GM12872 (cell line): ENCODE data around the gene CCL17.

Experiments
- TF ChIP-seq, protein P1 (sequence below): IDR thresholded peaks from 3 replicates; pipeline ENCODE4 v1.5.1; 2011; ENCODE audit warnings: low read depth, mild to moderate bottlenecking, low read length, moderate library complexity; ENCODE audit not compliant: insufficient read depth

CCL17 gene

DNA sequence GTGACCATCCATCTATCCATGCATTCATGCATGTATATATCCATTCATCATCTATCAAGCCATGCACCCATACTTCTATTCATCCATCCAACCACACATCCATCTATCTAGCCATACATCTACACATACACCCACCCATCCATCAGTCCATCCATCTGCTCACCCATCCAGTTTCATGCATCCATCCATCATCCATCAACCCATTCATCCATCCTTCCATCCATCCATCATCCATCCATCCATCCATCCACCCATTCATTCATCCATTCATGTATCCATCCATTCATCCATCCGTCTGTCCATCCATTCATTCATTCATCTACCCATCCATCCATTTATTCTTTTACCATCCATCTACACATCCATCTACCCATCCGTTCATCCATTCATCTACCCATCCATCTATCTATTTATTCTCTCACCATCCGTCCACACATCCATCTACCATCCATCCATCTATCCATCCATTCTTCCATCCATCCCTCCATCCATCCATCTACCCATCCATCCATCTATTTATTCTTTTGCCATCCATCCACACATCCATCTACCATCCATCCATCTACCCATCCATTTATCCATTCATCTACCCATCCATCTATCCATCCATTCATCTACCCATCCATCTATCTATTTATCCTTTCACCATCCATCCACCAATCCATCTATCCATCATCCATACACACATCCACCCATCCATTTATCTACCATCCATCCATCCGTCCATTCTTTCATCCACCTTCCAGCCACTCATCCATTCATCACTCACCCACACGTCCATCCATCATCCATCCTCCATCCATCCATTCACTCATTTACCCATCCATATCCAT lies 3.2 kb downstream of the CCL17 start:
- TF ChIP-seq, protein P1, sequence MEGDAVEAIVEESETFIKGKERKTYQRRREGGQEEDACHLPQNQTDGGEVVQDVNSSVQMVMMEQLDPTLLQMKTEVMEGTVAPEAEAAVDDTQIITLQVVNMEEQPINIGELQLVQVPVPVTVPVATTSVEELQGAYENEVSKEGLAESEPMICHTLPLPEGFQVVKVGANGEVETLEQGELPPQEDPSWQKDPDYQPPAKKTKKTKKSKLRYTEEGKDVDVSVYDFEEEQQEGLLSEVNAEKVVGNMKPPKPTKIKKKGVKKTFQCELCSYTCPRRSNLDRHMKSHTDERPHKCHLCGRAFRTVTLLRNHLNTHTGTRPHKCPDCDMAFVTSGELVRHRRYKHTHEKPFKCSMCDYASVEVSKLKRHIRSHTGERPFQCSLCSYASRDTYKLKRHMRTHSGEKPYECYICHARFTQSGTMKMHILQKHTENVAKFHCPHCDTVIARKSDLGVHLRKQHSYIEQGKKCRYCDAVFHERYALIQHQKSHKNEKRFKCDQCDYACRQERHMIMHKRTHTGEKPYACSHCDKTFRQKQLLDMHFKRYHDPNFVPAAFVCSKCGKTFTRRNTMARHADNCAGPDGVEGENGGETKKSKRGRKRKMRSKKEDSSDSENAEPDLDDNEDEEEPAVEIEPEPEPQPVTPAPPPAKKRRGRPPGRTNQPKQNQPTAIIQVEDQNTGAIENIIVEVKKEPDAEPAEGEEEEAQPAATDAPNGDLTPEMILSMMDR = no peak

DNA sequence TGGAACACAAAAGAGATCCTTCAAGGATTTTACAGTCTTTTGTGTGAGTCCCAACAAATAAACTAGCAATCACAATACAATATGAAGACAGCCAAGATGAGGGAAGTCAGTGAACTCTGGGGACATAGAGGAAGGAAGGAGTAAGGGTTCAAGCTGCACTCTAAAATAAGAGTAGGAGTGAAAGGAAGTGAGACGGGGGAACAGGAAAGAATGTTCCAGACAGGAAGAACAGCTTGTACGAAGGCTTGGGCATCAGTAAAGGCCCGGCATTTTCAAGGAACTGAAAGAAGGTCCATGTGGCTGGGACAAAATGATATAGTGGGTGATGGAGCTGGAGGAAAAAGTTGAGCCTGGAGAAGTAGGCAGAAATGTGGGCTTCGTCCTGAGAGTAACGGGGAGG lies 4.5 kb downstream of the CCL17 start:
- TF ChIP-seq, protein P1 = no peak

DNA sequence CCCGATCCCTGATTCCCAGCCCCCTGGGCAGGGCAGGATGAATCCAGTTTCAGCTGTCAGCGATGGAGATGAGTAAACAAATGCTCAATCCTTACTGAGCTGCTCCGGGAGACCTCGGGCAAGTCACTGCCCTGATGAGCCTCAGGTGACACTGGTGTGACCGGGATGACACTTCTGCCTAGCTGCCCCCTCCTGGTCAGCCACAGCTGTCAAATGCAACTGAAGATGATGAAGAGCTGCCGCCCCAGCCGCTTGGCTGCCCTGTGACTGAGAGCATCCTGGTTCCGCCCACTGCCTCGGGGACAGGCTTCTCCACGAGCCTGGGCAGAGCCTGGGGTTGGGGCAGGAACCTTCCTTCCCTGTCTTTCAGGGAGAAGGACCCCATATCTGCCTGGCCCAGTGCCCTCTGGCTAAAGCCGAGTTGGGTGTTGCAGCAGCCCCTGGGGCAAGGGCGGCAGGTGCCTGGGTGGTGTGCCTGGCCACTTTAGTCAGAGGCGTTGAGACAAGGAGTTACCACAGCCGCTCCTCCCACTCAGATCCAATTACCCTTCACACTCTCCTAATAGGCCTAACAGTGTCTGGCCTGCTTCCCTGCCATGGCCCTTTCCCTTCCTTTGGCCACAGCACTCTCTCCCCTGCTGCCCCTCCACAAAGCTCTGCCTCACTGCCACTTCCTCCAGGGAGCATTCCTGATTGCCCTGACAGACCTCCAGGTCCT lies 5.5 kb downstream of the CCL17 start:
- TF ChIP-seq, protein P1 = no peak

DNA sequence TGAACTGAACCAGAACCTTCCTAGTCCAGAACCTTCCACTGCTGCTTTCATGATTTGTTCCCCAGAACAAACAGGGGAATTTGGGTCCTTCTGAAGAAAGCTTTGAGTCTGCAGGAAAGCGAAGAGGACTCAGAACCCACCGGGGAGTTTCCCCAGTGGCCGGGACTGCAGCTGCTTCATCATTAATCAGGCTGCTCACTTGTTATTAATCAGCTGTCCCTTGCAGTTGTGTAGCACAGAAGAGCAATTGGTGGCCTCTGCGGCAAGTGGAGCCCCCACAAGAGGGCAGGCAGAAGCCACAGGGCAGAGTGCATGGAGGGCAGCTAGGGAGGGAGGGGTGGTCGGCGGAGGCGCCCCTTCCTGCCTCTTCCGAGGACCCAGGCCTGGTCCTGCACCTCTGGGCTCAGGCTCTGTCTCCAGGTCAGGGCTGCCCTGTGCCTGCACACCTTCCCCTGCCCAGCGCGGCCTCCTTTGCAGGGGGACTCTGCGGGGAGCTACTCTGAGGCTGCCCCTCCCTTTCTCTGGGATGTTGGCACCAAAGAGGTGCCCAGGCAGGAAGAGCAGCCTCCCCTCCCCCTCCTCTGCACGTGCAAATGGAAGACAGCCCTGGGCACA lies 6.9 kb downstream of the CCL17 start:
- TF ChIP-seq, protein P1 = no peak

DNA sequence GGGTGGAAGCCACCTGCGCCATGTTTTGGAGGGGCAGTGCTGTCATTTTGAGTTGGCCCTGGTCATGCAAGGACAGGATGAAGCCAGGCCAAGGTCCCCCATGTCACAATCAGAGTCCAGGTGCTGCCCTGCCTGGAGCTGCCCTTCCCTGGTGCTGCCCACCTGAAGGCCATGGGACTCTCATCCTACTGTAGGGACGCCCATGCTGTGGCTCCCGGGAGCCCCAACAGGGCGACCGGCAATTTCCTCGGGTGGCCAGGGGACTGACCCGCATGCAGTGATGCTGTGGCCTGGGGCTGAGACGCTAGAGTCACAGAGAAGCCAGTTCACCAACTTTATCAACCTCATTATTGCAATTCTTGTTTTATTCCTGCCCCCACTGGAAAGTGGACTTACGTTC lies 8.0 kb downstream of the CCL17 start:
- TF ChIP-seq, protein P1 = no peak

DNA sequence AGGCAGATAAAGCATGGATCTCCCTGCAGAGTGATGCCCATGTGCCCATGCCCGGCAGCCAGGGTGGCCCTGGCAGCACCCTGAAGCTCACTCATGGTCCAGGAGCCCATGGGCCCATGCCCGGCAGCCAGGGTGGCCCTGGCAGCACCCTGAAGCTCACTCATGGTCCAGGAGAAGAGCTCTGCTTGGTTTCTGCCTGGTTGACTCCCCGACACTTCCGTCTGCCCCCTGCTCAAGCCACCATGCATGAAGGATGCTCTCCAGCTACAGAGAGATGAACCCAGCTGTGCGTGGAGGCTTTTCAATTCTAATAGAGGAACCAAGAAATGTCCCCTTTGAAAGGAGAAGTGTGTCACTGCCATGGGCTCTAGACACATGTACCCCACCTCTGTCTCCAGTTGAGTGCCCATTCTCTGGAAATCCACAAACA lies 8.7 kb downstream of the CCL17 start:
- TF ChIP-seq, protein P1 = no peak

DNA sequence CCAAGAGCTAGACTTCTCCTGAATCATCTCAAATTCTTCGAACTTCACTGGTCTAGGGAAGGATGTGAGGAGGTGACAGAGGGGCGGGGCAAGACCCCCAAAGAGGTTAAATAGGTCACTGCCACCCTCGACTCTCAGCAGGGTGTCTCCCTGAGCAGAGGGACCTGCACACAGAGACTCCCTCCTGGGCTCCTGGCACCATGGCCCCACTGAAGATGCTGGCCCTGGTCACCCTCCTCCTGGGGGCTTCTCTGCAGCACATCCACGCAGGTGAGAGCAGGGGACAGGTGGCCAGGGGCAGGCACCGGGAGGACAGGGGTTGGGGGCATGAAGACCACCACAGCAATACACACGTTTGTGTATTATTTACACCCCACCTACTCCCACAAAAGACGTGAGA lies 9.2 kb downstream of the CCL17 start:
- TF ChIP-seq, protein P1 = no peak
